Measurements from ENCODE around the gene UNC80.

Gene UNC80

GRCh38 chr2:209973328-209973727 lies 201.7 kb downstream of the UNC80 start:
- no peak for DNase-seq

GRCh38 chr2:209974576-209974975 lies 202.9 kb downstream of the UNC80 start:
- no peak for DNase-seq

- no peak for DNase-seq
Measured at GRCh38 chr2:209976698-209977385, 205.2 kb downstream of the UNC80 start.

GRCh38 chr2:209977386-209978239 lies 206.0 kb downstream of the UNC80 start:
- no peak for DNase-seq

GRCh38 chr2:209984291-209984690 lies 212.7 kb downstream of the UNC80 start:
- no peak for DNase-seq

GRCh38 chr2:209985874-209986273 lies 214.2 kb downstream of the UNC80 start:
- DNase-seq = no peak

- DNase-seq = no peak
Measured at GRCh38 chr2:209986415-209986814, 214.8 kb downstream of the UNC80 start.

- DNase-seq = no peak
Measured at GRCh38 chr2:209988010-209988409, 216.4 kb downstream of the UNC80 start.

GRCh38 chr2:209990838-209991237 lies 219.2 kb downstream of the UNC80 start:
- no peak for DNase-seq

- no peak for DNase-seq
Measured at GRCh38 chr2:209993968-209994367, 222.3 kb downstream of the UNC80 start.

GRCh38 chr2:209998596-209998995 lies 227.0 kb downstream of the UNC80 start:
- no peak for DNase-seq

- DNase-seq = no peak
Measured at GRCh38 chr2:210000464-210001324, 229.1 kb downstream of the UNC80 start.

GRCh38 chr2:210002158-210003157 lies 230.8 kb downstream of the UNC80 start, which contains the start of gene RPE:
Gene RPE, plus strand, starts transcription at chr2:210002638. Its CDS starts 24 bp downstream, at chr2:210002662.
- DNase-seq = peak; percentile 99

GRCh38 chr2:210003359-210003758 lies 231.7 kb downstream of the UNC80 start:
- no peak for DNase-seq

GRCh38 chr2:210004881-210005280 lies 233.2 kb downstream of the UNC80 start:
- DNase-seq = no peak

- DNase-seq = no peak
Measured at GRCh38 chr2:210007895-210008294, 236.3 kb downstream of the UNC80 start.

- DNase-seq = no peak
Measured at GRCh38 chr2:210009126-210009525, 237.5 kb downstream of the UNC80 start.

GRCh38 chr2:210009896-210010295 lies 238.3 kb downstream of the UNC80 start:
- no peak for DNase-seq

GRCh38 chr2:210020138-210020537 lies 248.5 kb downstream of the UNC80 start:
- DNase-seq = no peak

- DNase-seq = no peak
Measured at GRCh38 chr2:210022824-210023223, 251.2 kb downstream of the UNC80 start.

GRCh38 chr2:210027608-210028007 lies 256.0 kb downstream of the UNC80 start:
- DNase-seq = no peak

GRCh38 chr2:210028178-210028577 lies 256.5 kb downstream of the UNC80 start:
- DNase-seq = no peak

Measured in CD4-positive, alpha-beta T cell treated with Interleukin-17A for 4 hours (primary cell).